Activated B cell treated with CpG ODN at 0.5 μM for 24 hours (primary cell): Measurements from ENCODE around the gene ATG2A. TPM values are rescaled to one million over a fixed set of nuclear protein-coding genes. Genes with fewer than 3 reads are reported as not detected.

Experiments
- ATAC-seq: fragments of 200-7000 bp; cut with Tn5 transposase; one replicate; pipeline ENCODE4 v1.10.0; 2021; ENCODE audit warnings: low read depth, mild to moderate bottlenecking, moderate library complexity
- CTCF ChIA-PET: fragments of 350-600 bp; sonication (Branson Sonifier 250); formaldehyde crosslinking; loops from one replicate; lab custom pipeline; 2021; ENCODE audit warnings: antibody characterized with exemption; lab: Charles Lee
- POLR2A ChIA-PET: fragments of 350-600 bp; sonication (Branson Sonifier 250); formaldehyde crosslinking; loops from one replicate; lab custom pipeline; 2021; ENCODE audit warnings: antibody characterized with exemption; lab: Charles Lee
- DNase-seq: peaks from one replicate; pipeline ENCODE4 v3.0.0; 2022
- H3K27ac Mint-ChIP-seq: one replicate; pipeline ENCODE4 v1.8.0; 2020; ENCODE audit warnings: mixed read lengths
- H3K27me3 Mint-ChIP-seq: one replicate; pipeline ENCODE4 v1.8.0; 2021; ENCODE audit warnings: mixed read lengths
- H3K36me3 Mint-ChIP-seq: one replicate; pipeline ENCODE4 v1.8.0; 2021; ENCODE audit warnings: low read depth, mixed read lengths
- H3K4me1 Mint-ChIP-seq: one replicate; pipeline ENCODE4 v1.8.0; 2021; ENCODE audit warnings: mixed read lengths
- H3K4me3 Mint-ChIP-seq: one replicate; pipeline ENCODE4 v1.8.0; 2020; ENCODE audit warnings: mild to moderate bottlenecking, mixed read lengths
- H3K9me3 Mint-ChIP-seq: one replicate; pipeline ENCODE4 v1.8.0; 2020; ENCODE audit warnings: mixed read lengths
- intact Hi-C: fragments of 100-400 bp; cut with micrococcal nuclease; formaldehyde crosslinking; loops from one replicate; pipeline ENCODE4 v1.15.1; 2024
- total RNA-seq: library from RNA; stranded (reverse); gene quantifications from 2 replicates; pipeline ENCODE4 v1.2.3, GENCODE V29; 2022
- TF ChIP-seq, protein P1 (sequence below): fragments of 200-600 bp; IDR thresholded peaks from one replicate; pipeline ENCODE4 v1.8.0; 2022; ENCODE audit warnings: antibody characterized with exemption, mild to moderate bottlenecking

Gene ATG2A
- total RNA-seq, 1 donor from 2014 or later = 35.0 TPM

- ATAC-seq (peak; percentile 95), DNase-seq (peak; percentile 89)
- TF ChIP-seq, protein P1, sequence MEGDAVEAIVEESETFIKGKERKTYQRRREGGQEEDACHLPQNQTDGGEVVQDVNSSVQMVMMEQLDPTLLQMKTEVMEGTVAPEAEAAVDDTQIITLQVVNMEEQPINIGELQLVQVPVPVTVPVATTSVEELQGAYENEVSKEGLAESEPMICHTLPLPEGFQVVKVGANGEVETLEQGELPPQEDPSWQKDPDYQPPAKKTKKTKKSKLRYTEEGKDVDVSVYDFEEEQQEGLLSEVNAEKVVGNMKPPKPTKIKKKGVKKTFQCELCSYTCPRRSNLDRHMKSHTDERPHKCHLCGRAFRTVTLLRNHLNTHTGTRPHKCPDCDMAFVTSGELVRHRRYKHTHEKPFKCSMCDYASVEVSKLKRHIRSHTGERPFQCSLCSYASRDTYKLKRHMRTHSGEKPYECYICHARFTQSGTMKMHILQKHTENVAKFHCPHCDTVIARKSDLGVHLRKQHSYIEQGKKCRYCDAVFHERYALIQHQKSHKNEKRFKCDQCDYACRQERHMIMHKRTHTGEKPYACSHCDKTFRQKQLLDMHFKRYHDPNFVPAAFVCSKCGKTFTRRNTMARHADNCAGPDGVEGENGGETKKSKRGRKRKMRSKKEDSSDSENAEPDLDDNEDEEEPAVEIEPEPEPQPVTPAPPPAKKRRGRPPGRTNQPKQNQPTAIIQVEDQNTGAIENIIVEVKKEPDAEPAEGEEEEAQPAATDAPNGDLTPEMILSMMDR = peak; percentile 66
- Mint-ChIP-seq H3K36me3 (no peaks in the 10 kb centered on the region), H3K4me1 (peaks cover 37% of the 10 kb centered on the region), H3K4me3 (peak overlapping the region; percentile 80), H3K27me3 (no peaks in the 10 kb centered on the region), H3K27ac (peak overlapping the region; percentile 88), H3K9me3 (no peaks in the 10 kb centered on the region)
- ChIA-PET CTCF (interaction anchor here (0.5 to 13.0 kb wide), 14 partner anchors 10 to 444 kb away, joined by 3 to 310 read pairs (median 8); partner anchors contain the start of genes CDC42BPG and EHD1), POLR2A (interaction anchor here (1.0 to 27.8 kb wide), 5 partner anchors 11 to 126 kb away, joined by 3 to 1194 read pairs (median 6); partner anchors contain the start of genes ARL2, CDC42BPG, EHD1 and SF1)
- intact Hi-C loops = loop anchor here (1.0 kb wide), 3 partner anchors 10 to 41 kb away; partner anchors contain the start of gene EHD1
Measured at GRCh38 chr11:64887757-64888405, 29.1 kb downstream of the ATG2A start.

DNA sequence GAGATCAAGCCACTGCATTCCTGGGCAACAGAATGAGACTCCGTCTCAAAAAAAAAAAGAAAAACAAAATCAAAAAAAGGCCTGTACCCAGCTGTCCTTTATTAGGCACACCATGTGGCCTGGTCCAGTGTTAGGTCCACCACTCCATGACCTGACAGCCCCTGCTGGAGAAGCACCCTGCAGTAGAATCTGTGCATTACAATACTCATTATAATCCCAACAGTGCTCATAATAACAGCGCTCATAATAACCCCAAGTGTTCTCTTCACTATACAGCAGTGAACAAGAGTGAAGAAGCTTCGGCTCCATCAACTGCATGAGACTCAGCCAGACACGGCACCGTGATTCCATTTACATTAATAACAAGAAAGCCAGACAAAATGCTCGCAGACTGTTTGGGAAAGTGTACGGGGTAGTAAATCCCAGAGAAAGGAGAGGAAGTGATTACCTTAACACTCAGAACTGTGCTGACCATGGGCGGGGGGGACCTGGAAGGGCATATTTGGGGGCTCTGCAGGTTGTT is 29.7 kb downstream of the ATG2A start:
- H3K4me3 Mint-ChIP-seq = no peak overlapping the region
- intact Hi-C loops = no loop called here
- no peak for ATAC-seq
- TF ChIP-seq, protein P1 = no peak
- H3K4me1 Mint-ChIP-seq = peaks cover 31% of the 10 kb centered on the region
- H3K27ac Mint-ChIP-seq = peak overlapping the region; percentile 59
- H3K9me3 Mint-ChIP-seq = no peaks in the 10 kb centered on the region
- CTCF ChIA-PET = interaction anchor here (1.0 to 13.0 kb wide), 10 partner anchors 9 to 41 kb away, joined by 3 to 310 read pairs (median 9); partner anchors contain the start of genes CDC42BPG and EHD1
- no peak for DNase-seq
- POLR2A ChIA-PET = interaction anchor here (0.6 to 27.8 kb wide), 7 partner anchors 10 to 1255 kb away, joined by 3 to 1194 read pairs (median 5); partner anchors contain the start of genes ARL2, CDC42BPG, EHD1 and SF1
- no peaks in the 10 kb centered on the region for H3K27me3 Mint-ChIP-seq
- H3K36me3 Mint-ChIP-seq = no peaks in the 10 kb centered on the region

DNA sequence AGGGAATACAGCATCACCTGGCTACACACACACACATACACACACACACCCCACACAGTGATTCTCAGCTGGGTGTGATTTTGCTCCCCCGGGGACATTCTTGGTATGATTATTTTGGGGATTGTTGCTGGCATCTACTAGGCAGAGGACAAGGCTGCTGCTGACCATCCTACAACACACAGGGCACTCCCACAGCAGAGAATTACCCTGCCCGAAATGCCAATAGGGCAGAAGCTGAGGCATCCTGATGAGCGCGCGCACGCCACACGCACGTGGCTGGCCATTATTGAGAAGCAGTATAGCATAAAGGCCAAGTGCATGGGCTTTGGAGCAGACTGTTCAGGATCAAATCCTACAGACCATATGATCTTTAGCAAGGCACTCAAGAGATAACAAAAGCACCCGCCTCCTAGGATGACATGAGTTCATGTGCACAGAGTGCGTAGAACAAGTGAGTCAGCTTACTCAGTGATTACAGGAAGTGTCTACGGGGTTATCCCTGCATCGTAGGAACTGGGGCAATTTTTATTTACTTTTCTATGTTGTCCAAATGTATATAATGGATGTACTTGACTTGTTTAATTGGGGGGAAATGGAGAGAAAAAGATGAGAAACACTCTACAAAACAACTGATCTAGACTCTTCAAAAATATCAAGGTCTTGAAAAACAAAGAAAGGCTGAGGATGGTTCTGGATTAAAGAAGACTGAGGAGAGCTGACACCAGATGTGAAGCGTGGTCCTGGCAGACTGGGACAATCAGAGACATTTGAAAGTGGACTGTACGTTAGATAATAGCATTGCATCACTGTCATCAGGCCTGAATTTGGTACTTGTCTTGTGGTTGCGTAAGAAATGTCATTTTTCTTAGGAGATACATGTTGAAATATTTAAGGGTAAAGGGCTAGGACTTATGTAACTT is 31.4 kb downstream of the ATG2A start:
- TF ChIP-seq, protein P1 = no peak
- Mint-ChIP-seq H3K36me3 (no peaks in the 10 kb centered on the region), H3K4me3 (no peak overlapping the region), H3K27me3 (no peaks in the 10 kb centered on the region), H3K4me1 (peaks cover 33% of the 10 kb centered on the region), H3K27ac (peak overlapping the region; percentile 46), H3K9me3 (no peaks in the 10 kb centered on the region)
- DNase-seq (no peak), ATAC-seq (no peak)
- CTCF ChIA-PET = interaction anchor here (0.9 to 13.0 kb wide), 5 partner anchors 8 to 40 kb away, joined by 3 to 310 read pairs (median 4); partner anchors contain the start of genes CDC42BPG and EHD1
- intact Hi-C loops = no loop called here
- POLR2A ChIA-PET = interaction anchor here (0.6 to 27.8 kb wide), 4 partner anchors 10 to 480 kb away, joined by 3 to 1194 read pairs (median 4); partner anchors contain the start of gene CDC42BPG

DNA sequence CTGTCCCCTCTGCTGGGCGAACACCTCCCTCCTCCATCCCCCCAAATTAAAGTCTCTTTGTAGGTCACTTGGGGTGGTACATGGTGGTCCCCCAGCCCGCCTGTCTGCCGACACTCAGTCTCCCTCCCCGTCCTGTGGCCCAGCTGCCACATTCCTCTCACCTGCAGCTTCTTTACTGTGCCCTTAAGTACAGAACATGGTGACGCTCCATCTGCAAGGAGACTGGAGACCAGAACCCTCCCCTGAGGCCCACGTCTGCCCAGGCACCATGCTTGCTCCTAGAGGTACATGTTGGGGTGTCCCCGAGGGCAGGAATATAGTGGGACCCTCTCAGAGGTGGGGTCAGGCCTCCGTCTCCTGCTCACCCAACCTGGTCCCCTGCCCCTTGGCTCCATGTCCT is 33.0 kb downstream of the ATG2A start:
- Mint-ChIP-seq H3K9me3 (no peaks in the 10 kb centered on the region), H3K4me1 (peaks cover 47% of the 10 kb centered on the region), H3K36me3 (no peaks in the 10 kb centered on the region), H3K27me3 (no peaks in the 10 kb centered on the region), H3K27ac (peak overlapping the region; percentile 30), H3K4me3 (no peak overlapping the region)
- ATAC-seq (no peak), DNase-seq (no peak)
- intact Hi-C loops = no loop called here
- ChIA-PET POLR2A (interaction anchor here (0.6 to 27.8 kb wide), 2 partner anchors 27 to 536 kb away, joined by 7 to 1194 read pairs; partner anchors contain the start of gene CDC42BPG), CTCF (no interaction called here)
- TF ChIP-seq, protein P1 = no peak
